HG02970 (cell line): ENCODE results near the gene XPO6.

Source experiments
- ATAC-seq: cut with Tn5 transposase; IDR thresholded peaks from one replicate; pipeline ENCODE4 v1.9.1; 2021; ENCODE audit warnings: mild to moderate bottlenecking, moderate library complexity, moderate number of reproducible peaks; ENCODE audit not compliant: unreplicated experiment, low FRiP score

Gene XPO6

DNA sequence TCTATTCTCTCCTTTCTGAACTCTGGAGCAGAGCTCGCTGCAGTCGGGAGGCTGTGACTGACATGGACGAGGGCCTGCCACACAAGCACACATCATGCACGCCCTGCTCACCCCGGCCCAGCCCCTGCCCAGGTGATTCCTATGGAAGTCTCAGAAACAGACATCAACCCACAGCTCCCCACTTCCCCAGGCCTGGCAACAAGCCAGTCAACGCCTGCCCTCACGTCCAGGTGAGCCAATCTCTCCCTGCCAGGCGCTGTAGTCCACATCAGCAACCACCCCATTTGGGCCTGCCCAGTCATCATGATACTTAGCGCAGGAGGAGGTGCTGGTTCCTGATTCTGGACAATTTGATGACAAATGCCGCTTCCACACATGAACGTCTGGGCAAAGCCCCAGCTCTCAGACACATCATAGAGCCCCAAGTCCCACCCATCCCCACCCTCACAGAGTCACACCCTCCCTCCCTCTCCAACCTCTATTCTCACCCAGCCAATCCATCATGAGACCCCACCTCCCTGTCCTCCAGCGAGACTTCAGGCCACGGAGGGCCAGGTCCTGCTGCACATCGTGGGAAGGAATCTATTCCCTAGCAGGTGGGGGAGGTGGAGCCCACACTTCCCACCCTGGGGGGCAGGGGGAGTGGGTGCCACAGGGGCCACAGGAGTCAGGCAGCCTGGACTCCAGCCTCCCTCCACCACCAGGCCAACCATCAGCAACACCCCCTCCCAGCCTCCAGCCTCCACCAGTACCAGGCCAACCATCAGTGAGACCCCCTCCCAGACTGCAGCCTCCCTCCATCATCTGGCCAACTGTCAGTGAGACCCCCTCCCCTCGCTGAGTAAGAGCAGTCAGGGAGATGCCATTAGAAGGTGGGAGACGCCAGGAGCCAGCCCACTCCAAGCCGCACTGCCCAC is 114.5 kb downstream of the XPO6 start:
- no peak for ATAC-seq

GRCh38 chr16:28093385-28093725 is 118.4 kb downstream of the XPO6 start:
- no peak for ATAC-seq

DNA sequence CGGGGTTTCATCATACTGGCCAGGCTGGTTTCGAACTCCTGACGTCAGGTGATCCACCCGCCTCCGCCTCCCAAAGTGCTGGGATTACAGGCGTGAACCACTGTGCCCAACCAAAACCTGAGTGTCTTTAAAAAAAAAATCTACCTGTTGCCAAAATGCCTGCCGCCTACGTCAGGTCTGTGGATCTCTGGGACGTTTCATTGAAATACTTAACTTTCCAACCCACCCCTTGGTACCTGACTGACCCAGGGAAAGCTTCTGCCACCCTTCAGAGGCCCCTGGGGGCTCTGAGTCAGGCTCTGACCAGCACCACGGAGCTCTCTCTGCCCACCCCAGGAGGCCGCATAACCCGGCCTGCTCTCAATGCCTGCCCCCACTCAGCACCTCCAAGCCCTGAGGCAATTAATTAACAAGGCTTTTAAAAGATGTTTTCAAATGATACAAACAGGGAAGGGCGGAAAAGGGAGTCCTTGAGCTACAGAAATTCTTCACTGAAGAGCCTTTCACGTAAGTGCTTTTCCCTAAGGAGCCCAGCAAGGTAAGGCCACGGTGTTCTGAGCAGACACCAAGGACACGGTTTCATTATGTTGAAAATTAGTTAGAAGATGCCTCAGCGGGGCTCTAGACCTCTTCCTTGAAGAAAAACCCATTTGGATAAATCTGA is 118.9 kb downstream of the XPO6 start:
- ATAC-seq = no peak

- ATAC-seq = no peak
These were observed 120.1 kb downstream of the XPO6 start for GRCh38 chr16:28091656-28092055.

DNA sequence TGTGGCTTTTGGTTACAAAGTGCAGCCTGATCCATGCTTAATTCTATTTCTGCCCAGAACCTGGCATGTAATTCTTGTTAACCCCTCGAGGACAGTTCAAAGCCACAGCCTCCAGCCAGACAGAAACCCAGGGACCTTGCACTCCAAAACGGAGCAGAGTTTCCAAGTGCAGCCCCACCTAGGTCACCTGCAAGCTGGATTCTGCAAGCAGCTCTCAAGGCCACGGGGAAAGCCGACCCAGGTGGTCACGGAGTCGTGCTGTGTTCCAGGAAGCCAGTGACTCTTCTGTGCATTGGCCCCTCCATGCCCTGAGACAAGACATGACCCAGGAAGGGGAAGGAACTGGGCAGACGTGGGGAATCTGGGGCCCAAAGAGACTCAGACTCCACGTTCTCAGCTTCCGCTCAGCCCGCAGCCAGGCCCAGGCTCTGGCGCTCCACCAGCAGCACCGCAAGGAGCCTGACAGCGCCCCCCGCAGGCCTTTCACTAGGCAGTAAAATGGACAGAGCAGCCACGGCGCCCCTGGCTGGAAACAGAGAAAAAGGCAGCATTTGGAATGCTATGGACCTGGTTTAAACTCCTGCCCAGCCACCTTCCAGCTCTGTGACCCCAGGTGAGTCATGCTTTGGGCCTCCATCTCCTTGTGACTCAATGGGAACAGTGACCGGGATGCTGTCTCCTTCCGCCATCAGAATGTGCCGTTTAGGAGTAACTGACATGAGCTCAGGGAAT is 121.0 kb downstream of the XPO6 start:
- ATAC-seq = no peak

DNA sequence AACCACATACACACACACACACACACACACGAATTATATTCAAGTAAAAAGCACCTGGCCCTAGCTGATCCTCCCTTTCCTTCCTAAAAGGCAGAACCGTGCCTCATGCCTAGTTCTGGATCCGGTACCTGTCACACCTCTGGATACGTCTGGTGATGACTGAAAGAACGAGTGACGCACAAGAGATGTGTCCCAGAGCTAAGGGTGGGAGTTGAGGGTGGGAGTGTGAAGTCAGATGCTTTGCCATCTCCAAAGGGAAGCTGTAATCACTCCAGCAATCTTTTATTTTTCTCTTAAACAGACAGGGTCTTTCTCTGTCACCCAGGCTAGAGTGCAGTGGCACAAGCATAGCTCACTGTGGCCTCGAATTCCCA is 121.8 kb downstream of the XPO6 start:
- no peak for ATAC-seq

DNA sequence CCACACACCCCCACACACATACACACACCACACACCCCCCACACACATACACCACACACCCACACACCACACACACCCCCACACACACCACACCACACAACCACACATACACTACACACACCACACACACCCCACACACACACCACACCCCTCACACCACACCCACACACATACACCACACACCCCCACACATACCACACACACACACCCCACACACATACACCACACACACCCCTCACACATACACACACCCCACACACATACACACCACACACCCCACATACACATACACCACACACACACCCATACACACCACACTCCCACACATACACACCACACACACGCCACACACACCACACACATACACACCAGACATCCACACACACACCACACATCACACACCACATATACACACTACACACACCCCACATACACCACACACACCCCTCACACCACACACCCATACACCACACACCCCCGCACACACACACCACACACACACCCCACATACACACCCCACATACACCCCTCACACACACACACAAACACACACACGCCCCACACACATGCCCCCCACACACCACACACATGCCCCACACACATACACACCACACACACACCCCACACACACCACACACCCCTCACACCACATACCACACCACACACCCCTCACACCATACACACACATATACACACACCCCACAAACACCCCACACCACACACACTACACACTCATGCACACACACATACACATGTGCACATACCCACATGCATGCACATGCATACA is 122.4 kb downstream of the XPO6 start:
- no peak for ATAC-seq

- no peak for ATAC-seq
These were observed 124.0 kb downstream of the XPO6 start for GRCh38 chr16:28087675-28088300.

DNA sequence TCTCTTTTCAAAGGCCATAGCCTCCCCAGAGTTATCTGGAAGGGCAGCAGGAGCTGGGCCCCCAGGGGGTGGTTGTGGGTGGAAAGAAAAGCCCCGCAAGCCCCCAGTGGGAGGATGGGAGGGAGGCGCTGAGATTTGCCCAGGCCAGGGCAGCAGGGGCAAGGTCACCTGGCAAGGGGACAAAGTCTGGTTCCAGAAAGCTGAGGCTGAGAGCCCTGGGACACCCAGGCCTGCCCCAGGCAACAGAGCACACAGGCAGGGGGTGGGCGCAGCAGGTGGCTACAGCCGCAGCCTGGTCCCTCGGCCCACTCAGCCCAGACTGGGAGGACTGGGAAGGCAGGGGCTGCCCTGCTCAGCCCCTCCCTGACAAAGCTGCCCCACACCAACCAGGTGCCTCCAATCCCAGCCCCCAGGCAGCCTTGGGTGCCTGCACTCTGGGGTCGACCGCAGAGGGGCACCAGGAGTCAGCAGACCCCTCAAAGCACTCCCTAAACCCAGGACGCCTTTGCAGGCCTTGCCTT is 124.6 kb downstream of the XPO6 start:
- ATAC-seq = no peak

GRCh38 chr16:28086186-28087139 is 125.3 kb downstream of the XPO6 start:
- ATAC-seq = no peak

GRCh38 chr16:28085389-28086171 is 126.2 kb downstream of the XPO6 start:
- ATAC-seq = no peak

- ATAC-seq = no peak
These were observed 127.6 kb downstream of the XPO6 start for GRCh38 chr16:28084209-28084608.

- ATAC-seq = no peak
These were observed 129.1 kb downstream of the XPO6 start for GRCh38 chr16:28082624-28083023.

DNA sequence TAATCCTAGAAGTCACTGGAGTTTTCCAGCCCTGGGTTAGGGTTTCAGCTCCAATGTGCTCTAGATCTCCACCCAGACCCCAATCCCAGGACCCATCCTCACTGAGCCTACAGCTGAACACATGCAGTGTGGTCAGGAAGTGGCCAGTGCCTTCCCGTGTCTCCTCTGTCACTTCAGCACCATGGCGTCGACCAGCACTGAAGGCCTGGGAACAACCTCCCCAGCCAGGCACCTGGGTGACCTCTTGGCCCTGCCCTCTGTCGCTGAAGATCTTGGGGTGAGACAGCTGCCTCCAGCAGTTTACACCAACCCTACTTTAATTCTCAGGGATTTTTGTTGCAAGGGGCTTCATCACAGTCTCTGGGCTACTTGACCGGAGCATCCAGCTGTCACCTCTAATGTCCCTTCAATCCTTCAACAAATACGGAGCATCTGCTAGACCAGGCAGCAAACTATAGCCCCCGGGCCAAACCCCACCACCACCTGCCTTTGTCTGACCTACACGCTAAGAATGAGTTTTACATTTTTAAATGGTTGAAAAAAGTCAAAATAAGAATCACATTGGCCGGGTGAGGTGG is 130.3 kb downstream of the XPO6 start:
- no peak for ATAC-seq

GRCh38 chr16:28078261-28078660 is 133.5 kb downstream of the XPO6 start:
- ATAC-seq = no peak

GRCh38 chr16:28073836-28074235 is 137.9 kb downstream of the XPO6 start:
- ATAC-seq = no peak

DNA sequence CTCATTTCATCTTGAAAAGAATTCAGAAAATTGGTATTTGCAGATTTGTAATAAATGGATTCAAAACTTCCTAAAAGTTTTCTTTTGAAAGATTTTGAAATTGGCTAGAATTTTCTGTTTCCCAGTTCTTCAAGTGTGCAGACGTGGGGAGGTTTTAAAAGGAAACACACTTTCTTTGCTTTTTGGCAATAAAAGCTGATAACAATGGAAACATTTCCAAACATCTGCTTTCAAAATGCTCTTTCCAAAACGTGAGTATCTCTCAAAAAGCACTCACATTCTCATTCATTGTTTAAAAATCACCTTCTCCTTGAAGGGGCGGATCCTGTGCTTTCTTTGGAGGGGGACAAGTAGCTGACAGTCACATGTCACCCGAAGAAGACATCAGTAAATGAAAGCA is 139.7 kb downstream of the XPO6 start:
- ATAC-seq = no peak
